Lower leg skin (tissue), 3 donors: Measurements from ENCODE around the gene TTC39B.

Source experiments
- POLR2A ChIP-seq, 2 donors: fragments of 450-650 bp; IDR thresholded peaks; one replicate each; pipeline ENCODE4 v1.6.1; 2016 to 2017; ENCODE audit warnings: antibody characterized with exemption in 2 of 2, mild to moderate bottlenecking in 1 of 2, moderate library complexity in 1 of 2
- TF ChIP-seq, protein P1 (sequence below), 3 donors: fragments of 450-650 bp; IDR thresholded peaks; one replicate each; pipeline ENCODE4 v1.5.1; 2016; ENCODE audit warnings: antibody characterized with exemption in 3 of 3, mild to moderate bottlenecking in 3 of 3, moderate library complexity in 2 of 3

DNA sequence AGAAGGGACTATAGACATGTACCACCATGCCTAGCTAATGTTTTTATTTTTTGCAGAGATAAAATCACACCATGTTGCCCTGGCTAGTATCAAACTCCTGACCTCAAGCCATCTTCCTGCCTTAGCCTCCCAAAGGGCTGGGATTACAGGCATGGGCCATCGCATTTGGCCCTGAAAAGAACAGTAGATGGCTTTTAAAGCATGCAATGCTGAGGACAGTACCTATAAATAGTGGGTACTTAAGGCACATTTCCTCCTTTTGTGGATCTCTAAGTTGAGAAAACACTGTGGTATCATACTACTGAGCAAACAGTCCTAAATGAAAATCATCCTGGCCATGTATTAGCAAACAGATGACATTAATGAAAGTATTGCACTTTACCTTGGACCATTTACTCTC lies 119.4 kb downstream of the TTC39B start:
- TF ChIP-seq, protein P1, sequence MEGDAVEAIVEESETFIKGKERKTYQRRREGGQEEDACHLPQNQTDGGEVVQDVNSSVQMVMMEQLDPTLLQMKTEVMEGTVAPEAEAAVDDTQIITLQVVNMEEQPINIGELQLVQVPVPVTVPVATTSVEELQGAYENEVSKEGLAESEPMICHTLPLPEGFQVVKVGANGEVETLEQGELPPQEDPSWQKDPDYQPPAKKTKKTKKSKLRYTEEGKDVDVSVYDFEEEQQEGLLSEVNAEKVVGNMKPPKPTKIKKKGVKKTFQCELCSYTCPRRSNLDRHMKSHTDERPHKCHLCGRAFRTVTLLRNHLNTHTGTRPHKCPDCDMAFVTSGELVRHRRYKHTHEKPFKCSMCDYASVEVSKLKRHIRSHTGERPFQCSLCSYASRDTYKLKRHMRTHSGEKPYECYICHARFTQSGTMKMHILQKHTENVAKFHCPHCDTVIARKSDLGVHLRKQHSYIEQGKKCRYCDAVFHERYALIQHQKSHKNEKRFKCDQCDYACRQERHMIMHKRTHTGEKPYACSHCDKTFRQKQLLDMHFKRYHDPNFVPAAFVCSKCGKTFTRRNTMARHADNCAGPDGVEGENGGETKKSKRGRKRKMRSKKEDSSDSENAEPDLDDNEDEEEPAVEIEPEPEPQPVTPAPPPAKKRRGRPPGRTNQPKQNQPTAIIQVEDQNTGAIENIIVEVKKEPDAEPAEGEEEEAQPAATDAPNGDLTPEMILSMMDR (IDR thresholded peaks at IDR 0.05): no peak
- TF ChIP-seq POLR2A (IDR thresholded peaks at IDR 0.05): no peak
